Nephron (organoid): Measurements from ENCODE around the gene RGS12.
"Not testable (repeated sequence)": the region's sequence is repeated elsewhere in the genome, so short reads cannot be mapped to it uniquely, and the experiment has no call there.

Experiments
- H3K27ac Mint-ChIP-seq, 3 experiments: 2 replicates each; pipeline ENCODE4 v1.8.0; 2020; ENCODE audit warnings: mixed read lengths in 3 of 3, mild to moderate bottlenecking in 2 of 3, moderate library complexity in 1 of 3
- H3K27me3 Mint-ChIP-seq: 2 replicates; pipeline ENCODE4 v1.8.0; 2021; ENCODE audit warnings: low read depth, mild to moderate bottlenecking, moderate library complexity, mixed read lengths
- H3K36me3 Mint-ChIP-seq: 2 replicates; pipeline ENCODE4 v1.8.0; 2020; ENCODE audit warnings: low read depth, mixed read lengths
- H3K4me1 Mint-ChIP-seq: 2 replicates; pipeline ENCODE4 v1.8.0; 2020; ENCODE audit warnings: mixed read lengths
- H3K4me3 Mint-ChIP-seq, 3 experiments: 2 replicates each; pipeline ENCODE4 v1.8.0; 2020; ENCODE audit warnings: mild to moderate bottlenecking in 3 of 3, mixed read lengths in 3 of 3, moderate library complexity in 2 of 3
- H3K9me3 Mint-ChIP-seq: 2 replicates; pipeline ENCODE4 v1.8.0; 2020; ENCODE audit warnings: mixed read lengths
- TF ChIP-seq, protein P1 (sequence below), 3 experiments: fragments of 200-600 bp; sonication (generic); IDR thresholded peaks; one replicate each; pipeline ENCODE4 v1.5.0; 2021; ENCODE audit warnings: antibody characterized with exemption in 3 of 3; ENCODE audit not compliant: unreplicated experiment in 3 of 3

The RGS12 gene

GRCh38 chr4:3299122-3299975 is 6.5 kb downstream of the RGS12 start:
- TF ChIP-seq, protein P1, sequence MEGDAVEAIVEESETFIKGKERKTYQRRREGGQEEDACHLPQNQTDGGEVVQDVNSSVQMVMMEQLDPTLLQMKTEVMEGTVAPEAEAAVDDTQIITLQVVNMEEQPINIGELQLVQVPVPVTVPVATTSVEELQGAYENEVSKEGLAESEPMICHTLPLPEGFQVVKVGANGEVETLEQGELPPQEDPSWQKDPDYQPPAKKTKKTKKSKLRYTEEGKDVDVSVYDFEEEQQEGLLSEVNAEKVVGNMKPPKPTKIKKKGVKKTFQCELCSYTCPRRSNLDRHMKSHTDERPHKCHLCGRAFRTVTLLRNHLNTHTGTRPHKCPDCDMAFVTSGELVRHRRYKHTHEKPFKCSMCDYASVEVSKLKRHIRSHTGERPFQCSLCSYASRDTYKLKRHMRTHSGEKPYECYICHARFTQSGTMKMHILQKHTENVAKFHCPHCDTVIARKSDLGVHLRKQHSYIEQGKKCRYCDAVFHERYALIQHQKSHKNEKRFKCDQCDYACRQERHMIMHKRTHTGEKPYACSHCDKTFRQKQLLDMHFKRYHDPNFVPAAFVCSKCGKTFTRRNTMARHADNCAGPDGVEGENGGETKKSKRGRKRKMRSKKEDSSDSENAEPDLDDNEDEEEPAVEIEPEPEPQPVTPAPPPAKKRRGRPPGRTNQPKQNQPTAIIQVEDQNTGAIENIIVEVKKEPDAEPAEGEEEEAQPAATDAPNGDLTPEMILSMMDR (IDR thresholded peaks at IDR 0.05; ENCODE audit: unreplicated experiment in 3 of 3): no peak
- Mint-ChIP-seq H3K9me3 (peaks cover 18% of the 10 kb centered on the region), H3K4me1 (peaks cover 51% of the 10 kb centered on the region), H3K36me3 (peaks cover 45% of the 10 kb centered on the region), H3K27ac (peak overlapping the region; percentile 40 to 84 (median 74)), H3K4me3 (peak overlapping the region; percentile 49 to 78 (median 67)), H3K27me3 (no peaks in the 10 kb centered on the region)

DNA sequence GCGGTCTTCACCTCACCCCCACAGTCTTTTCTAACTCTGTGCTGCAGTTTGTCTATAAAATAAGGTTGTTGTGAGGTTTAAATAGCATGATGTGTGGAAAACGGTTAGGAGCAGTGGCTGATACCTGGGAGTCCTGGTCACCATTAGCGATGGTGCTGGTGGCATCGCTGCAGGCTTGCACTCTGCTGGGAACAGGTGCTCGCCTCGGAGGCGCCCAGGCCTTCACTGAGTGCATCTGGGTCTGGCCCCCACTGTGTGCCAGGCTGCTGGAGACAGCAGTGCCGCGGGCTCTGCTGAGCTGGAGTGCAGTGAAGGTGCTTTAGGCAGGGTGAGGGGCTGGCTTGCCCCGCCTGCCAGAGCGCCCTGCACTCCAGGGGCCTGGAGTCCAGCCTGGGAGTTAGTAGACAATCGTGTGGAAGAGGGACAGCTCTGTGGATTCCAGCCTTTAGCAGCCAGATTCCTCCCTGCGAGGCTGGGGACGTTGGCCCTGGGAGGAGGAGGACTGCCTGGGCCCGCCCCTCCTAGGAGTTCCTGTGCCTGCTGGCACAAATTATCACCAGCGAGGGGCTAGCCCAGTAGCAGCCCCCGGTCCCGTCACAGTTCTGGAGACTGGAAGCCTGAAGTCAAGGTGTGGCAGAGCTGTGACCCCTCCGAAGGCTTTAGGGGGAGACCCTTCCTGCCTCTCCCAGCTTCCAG is 7.3 kb downstream of the RGS12 start:
- Mint-ChIP-seq H3K27ac (peak overlapping the region in 1 of 3 experiments; percentile 84), H3K27me3 (no peaks in the 10 kb centered on the region), H3K4me1 (peaks cover 56% of the 10 kb centered on the region), H3K36me3 (peaks cover 38% of the 10 kb centered on the region), H3K9me3 (peaks cover 18% of the 10 kb centered on the region), H3K4me3 (no peak overlapping the region)
- TF ChIP-seq, protein P1 (IDR thresholded peaks at IDR 0.05; ENCODE audit: unreplicated experiment in 3 of 3): no peak

DNA sequence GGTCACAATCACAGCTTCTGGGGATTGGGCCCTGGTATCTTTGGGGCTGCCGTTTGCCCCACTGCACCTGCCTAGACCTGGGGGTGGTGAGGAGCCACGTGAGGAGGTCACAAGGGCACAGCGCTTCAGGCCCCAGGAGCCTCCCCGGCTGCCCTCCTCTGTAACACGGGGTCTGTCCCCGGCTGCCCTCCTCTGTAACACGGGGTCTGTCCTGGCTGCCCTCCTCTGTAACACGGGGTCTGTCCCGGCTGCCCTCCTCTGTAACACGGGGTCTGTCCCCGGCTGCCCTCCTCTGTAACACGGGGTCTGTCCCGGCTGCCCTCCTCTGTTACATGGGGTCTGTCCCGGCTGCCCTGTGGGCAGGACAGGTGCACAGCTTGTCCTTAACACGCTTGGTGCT is 8.1 kb downstream of the RGS12 start:
- not testable (repeated sequence) for H3K4me3 Mint-ChIP-seq, H3K27me3 Mint-ChIP-seq, H3K27ac Mint-ChIP-seq
- H3K4me1 Mint-ChIP-seq: peaks cover 63% of the 10 kb centered on the region
- H3K9me3 Mint-ChIP-seq: peaks cover 18% of the 10 kb centered on the region
- H3K36me3 Mint-ChIP-seq: peaks cover 33% of the 10 kb centered on the region

- no peaks in the 10 kb centered on the region for H3K27me3 Mint-ChIP-seq
- peaks cover 25% of the 10 kb centered on the region for H3K36me3 Mint-ChIP-seq
These were observed 8.8 kb downstream of the RGS12 start for GRCh38 chr4:3301450-3302172.

GRCh38 chr4:3302173-3302785 is 9.5 kb downstream of the RGS12 start:
- Mint-ChIP-seq H3K4me3 (no peak overlapping the region), H3K4me1 (peaks cover 68% of the 10 kb centered on the region), H3K36me3 (peaks cover 21% of the 10 kb centered on the region), H3K27me3 (no peaks in the 10 kb centered on the region), H3K27ac (peak overlapping the region in 1 of 3 experiments; percentile 23), H3K9me3 (peaks cover 16% of the 10 kb centered on the region)
- TF ChIP-seq, protein P1 (IDR thresholded peaks at IDR 0.05; ENCODE audit: unreplicated experiment in 3 of 3): no peak

More at GRCh38 chr4:3301450-3302172, 8.8 kb downstream of the RGS12 start:
- peaks cover 68% of the 10 kb centered on the region for H3K4me1 Mint-ChIP-seq
- H3K9me3 Mint-ChIP-seq: peaks cover 16% of the 10 kb centered on the region
- TF ChIP-seq, protein P1 (IDR thresholded peaks at IDR 0.05; ENCODE audit: unreplicated experiment in 3 of 3): no peak
- H3K4me3 Mint-ChIP-seq: no peak overlapping the region
- H3K27ac Mint-ChIP-seq: peak overlapping the region in 1 of 3 experiments; percentile 23
